Left lobe of liver (tissue), 2 donors: Measurements from ENCODE around the gene RFX4. TPM values are rescaled to one million over a fixed set of nuclear protein-coding genes. Genes with fewer than 3 reads are reported as not detected.
A peak's percentile ranks its signal among the peaks of the same experiment; 100 is the strongest.

Source experiments
- ATAC-seq: fragments of 200-7000 bp; cut with Tn5 transposase; one replicate; pipeline ENCODE4 v1.9.1; 2020; ENCODE audit warnings: mild to moderate bottlenecking, moderate library complexity
- DNase-seq: peaks from one replicate; pipeline ENCODE4 v3.0.0-alpha.2; 2020; ENCODE audit warnings: low spot score
- total RNA-seq: library from RNA; stranded (reverse); gene quantifications from one replicate; pipeline ENCODE4 v1.2.1, GENCODE V29; 2021
- donor health status: DM: no; HTN: no; CAD: no; lungs with moderate emphysema.
- donor health status: DM: no; HTN: yes; CAD: no.

RFX4 gene
- total RNA-seq, 1 donor from 2014 or later: not detected

GRCh38 chr12:106758349-106759110, 175.7 kb downstream of the RFX4 start:
- ATAC-seq: peak; percentile 79
- no peak for DNase-seq

DNA sequence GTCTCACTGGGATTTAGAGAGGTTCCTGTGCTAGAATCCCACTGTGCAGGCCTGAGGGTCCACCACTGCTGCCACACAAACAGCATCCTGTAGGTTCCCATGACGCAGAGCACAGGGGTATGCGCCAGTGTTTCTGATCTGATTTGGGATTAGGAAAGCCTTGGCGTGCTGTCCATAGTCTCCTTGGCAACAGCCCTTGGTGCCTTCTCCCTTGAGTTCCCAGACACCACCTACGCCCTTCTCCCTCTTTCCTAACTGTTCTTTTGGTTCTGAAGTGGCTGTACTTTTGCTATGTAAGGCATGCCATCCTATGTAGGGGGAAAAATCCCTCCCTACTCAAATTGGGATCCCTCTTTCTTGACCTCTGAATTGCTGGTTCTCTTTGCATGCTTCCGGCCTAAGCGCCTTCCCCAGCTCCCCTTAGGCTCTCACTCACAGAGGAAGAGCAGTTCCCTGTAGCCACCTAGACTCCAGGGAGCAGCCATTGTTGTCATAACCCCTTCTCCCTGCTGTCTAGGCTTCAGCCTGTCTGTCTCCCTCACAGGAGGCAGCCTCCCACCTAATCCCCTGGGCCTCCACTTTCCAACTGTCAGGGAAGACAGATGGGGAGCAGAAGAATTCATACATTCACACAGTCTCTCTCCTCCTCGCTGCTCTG, 176.9 kb downstream of the RFX4 start:
- no peak for DNase-seq
- ATAC-seq: no peak

DNA sequence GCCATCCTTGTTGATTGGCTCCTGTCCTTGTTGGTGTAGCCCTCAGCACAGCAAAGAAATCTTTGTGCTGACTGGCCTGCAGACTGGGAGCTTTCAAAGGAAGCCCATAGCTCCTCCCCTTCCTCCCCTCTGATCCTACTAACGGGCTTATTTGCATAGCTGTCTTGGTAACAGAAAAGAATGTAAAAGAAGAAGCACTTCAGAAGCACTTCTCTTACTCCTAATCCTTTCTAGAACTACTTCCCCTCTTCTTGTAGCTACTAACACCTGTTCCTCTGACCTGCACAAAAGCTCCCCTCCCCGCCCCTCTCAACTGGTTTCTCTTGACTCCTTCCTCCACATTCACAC, 177.4 kb downstream of the RFX4 start:
- ATAC-seq (no peak), DNase-seq (no peak)

GRCh38 chr12:106764220-106764619, 181.4 kb downstream of the RFX4 start:
- DNase-seq (no peak), ATAC-seq (no peak)

- DNase-seq: peak; percentile 78
- peak; percentile 80 for ATAC-seq
Measured at GRCh38 chr12:106764738-106765137, 181.9 kb downstream of the RFX4 start.

GRCh38 chr12:106766393-106766826, 183.6 kb downstream of the RFX4 start:
- ATAC-seq: peak; percentile 67
- DNase-seq: peak; percentile 87

DNA sequence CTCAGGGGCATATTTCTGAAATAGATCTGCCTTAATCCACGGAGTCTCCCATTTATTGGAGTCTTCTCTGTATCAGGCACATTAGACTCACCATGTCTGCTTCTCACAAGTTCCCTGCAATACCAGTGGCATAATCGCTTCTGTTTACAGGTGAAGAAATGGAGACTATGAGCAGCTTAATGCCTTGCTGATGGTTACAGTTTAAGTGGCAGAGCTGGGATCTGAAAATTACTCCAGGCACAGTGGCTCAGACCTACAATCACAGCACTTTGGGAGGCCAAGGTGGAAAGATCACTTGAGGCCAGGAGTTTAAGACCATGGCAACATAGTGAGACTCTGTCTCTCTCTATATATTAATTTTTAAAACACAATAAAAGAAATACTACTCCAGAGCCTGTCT, 184.4 kb downstream of the RFX4 start:
- ATAC-seq (no peak), DNase-seq (no peak)

- DNase-seq: peak; percentile 84
- peak; percentile 66 for ATAC-seq
Measured at GRCh38 chr12:106767954-106768822, 185.4 kb downstream of the RFX4 start.

- ATAC-seq (peak; percentile 44), DNase-seq (peak; percentile 84)
Measured at GRCh38 chr12:106769078-106769477, 186.3 kb downstream of the RFX4 start.

DNA sequence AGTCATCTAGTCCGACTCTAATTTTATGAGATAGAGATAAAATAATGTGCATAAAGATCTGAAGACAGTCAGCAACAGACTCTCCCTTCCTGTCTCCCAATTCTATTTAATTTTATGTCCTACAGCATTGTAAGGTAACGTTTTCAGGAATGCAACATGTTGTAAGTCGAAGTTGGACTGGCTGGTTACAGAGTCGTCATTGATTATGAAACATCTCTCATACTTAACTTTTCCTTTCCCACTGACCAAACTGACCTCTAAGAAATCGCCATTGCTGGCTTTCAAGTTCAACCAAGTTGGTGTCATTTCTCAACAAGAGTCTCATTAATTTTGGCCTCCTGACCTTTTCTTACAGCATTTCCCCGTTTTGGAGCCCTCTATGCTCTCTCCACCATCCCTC, 186.7 kb downstream of the RFX4 start:
- no peak for DNase-seq
- no peak for ATAC-seq

GRCh38 chr12:106771425-106771824, 188.6 kb downstream of the RFX4 start:
- ATAC-seq (no peak), DNase-seq (no peak)

DNA sequence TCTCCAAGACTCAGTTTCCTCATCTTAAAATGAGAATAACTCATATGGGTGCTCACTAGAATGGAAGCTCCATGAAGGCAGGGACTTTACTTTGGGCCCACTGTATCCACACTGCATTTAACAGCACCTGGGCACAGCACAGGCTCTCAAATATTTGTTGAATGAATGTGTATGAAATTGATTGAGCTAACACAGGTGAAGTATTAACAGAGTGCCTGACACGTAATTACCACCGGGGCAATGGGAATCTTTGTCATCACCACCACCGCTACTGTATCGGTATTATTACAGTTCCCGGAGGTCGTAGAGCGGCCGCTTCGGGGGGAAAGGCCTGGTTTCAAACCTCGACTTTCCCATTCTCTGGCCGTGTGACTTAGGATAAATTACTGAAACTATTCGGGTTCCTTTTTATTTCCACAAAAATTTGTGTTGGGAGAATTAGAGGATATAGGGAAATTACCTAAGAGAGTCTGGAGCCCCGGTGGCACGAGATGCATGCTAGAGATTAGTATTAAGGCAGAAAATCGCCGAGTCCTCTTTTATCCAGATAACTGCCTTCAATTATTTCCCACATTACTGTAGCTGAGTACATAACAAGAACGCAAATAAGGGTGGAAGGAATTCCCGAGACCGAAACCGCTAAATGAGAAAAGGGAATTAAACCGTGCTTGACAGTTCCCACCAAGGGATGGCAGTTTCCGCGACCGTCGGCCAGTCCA, 190.6 kb downstream of the RFX4 start:
- DNase-seq: no peak
- peak; percentile 2 for ATAC-seq

DNA sequence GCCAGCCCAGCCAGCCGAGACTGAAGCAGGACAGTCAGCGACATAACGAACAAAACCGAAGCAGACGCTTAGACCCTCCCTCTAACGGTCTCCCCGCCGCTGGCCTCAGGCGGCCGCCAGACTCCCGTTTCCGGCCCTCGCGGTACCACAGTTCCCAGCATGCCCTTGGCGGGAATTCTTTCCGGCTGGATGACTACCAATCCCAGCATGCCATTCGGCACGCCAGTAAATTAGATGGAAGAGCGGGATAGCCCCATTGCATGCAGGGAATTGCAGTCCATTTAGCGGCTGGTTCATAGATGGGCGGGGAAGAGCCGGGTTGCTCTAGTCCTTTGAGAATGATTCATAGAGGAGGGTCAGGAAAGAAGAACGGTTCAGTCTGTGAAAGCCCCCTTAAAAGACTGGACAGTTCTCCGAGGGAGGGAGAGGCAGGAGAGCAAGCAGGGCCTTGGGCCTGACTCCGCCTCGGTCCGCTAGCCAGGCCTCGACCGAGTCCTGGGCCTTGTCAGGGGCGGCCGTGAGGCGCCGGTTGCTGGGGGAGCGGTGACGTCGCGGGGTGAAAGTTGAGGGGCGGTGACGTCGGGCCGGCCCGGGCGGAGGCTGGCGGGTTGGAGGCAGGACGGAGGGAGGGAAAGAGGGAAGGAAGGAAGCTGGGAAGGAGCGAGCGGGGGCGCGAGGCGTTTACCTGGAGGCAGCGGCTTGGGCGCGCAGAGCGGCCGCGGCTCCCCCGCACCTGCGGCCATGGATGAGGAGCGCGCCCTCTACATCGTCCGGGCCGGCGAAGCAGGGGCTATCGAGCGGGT, 191.4 kb downstream of the RFX4 start, which contains the start of gene RIC8B:
Gene RIC8B (plus strand): TSS at position 678 of the 803 bp plus-strand sequence. CDS start 64 bp downstream, at position 742.
- ATAC-seq (peak; percentile 90), DNase-seq (peak; percentile 97)

GRCh38 chr12:106774808-106775524, 192.2 kb downstream of the RFX4 start:
- DNase-seq (no peak), ATAC-seq (no peak)

DNA sequence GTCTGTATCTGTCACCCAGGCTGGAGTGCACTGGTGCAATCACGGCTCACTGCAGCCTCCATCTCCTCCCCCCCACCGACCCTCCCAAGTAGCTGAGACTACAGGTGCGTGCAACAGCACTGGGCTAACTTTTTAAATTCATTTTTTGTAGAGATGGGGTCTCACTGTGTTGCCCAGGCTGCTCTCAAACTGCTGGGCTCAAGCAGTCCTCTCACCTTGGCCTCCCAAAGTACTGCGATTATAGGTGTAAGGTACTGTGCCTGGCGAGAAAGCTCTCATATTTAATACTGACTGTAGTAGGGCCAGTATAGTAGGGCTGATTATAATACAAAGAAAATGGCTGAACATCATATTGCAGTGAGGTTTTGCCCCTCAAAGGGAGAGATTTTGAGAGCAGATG, 194.1 kb downstream of the RFX4 start:
- ATAC-seq (no peak), DNase-seq (no peak)

- no peak for DNase-seq
- no peak for ATAC-seq
Measured at GRCh38 chr12:106780010-106780631, 197.3 kb downstream of the RFX4 start.

- no peak for DNase-seq
- peak; percentile 68 for ATAC-seq
Measured at GRCh38 chr12:106782619-106783018, 199.8 kb downstream of the RFX4 start.

GRCh38 chr12:106783515-106783914, 200.7 kb downstream of the RFX4 start:
- no peak for ATAC-seq
- DNase-seq: no peak

GRCh38 chr12:106790020-106790419, 207.2 kb downstream of the RFX4 start:
- no peak for DNase-seq
- ATAC-seq: peak; percentile 66
